Muscle of arm (tissue), 12 donors: ENCODE data around the gene RNASE8. TPM values are rescaled to one million over a fixed set of nuclear protein-coding genes. Genes with fewer than 3 reads are reported as not detected.

Experiments
- DNase-seq: peaks from one replicate; pipeline ENCODE4 v3.0.0-alpha.2; 2013
- polyA plus RNA-seq, 12 donors: library from polyadenylated mRNA; unstranded; fragments of 120-200 nt; gene quantifications; one replicate each; pipeline ENCODE4 v1.2.1, GENCODE V29; 2013; ENCODE audit not compliant: insufficient read length in 12 of 12

RNASE8 gene
- polyA plus RNA-seq, 12 donors = not detected

DNA sequence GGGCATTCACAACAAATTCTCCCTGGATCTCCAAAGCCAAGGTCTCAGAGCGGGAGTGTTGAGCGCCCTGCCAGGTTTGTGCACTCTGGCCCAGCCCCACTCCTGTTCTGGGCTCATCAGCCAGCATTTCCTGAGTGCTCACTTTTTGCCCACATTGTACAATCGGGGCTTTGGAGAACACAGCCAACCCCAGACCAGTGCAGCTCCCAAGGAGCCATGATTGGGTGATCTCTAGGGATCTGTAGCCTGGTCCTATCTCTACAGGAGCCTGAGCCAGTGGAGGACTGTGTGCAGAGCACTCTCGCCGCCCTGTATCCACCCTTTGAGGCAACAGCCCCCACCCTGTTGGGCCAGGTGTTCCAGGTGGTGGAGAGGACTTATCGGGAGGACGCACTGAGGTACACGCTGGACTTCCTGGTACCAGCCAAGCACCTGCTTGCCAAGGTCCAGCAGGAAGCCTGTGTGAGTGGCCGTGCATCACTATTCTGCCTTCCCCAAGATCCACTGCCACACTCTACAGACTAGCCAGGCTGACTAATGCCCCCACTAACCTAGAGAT lies 15.2 kb downstream of the RNASE8 start:
- no peak for DNase-seq

DNA sequence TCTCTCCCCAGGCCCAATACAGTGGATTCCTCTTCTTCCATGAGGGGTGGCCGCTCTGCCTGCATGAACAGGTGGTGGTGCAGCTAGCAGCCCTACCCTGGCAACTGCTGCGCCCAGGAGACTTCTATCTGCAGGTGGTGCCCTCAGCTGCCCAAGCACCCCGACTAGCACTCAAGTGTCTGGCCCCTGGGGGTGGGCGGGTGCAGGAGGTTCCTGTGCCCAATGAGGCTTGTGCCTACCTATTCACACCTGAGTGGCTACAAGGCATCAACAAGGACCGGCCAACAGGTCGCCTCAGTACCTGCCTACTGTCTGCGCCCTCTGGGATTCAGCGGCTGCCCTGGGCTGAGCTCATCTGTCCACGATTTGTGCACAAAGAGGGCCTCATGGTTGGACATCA lies 16.3 kb downstream of the RNASE8 start:
- no peak for DNase-seq

DNA sequence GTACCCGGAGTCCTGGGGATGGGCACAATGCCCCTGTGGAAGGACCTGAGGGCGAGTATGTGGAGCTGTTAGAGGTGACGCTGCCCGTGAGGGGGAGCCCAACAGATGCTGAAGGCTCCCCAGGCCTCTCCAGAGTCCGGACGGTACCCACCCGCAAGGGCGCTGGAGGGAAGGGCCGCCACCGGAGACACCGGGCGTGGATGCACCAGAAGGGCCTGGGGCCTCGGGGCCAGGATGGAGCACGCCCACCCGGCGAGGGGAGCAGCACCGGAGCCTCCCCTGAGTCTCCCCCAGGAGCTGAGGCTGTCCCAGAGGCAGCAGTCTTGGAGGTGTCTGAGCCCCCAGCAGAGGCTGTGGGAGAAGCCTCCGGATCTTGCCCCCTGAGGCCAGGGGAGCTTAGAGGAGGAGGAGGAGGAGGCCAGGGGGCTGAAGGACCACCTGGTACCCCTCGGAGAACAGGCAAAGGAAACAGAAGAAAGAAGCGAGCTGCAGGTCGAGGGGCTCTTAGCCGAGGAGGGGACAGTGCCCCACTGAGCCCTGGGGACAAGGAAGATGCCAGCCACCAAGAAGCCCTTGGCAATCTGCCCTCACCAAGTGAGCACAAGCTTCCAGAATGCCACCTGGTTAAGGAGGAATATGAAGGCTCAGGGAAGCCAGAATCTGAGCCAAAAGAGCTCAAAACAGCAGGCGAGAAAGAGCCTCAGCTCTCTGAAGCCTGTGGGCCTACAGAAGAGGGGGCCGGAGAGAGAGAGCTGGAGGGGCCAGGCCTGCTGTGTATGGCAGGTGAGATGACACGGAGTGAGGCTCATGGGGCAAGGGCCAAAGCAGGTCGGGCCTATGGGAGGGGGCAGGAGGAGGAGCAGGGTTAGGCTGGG lies 17.0 kb downstream of the RNASE8 start:
- DNase-seq = no peak

DNA sequence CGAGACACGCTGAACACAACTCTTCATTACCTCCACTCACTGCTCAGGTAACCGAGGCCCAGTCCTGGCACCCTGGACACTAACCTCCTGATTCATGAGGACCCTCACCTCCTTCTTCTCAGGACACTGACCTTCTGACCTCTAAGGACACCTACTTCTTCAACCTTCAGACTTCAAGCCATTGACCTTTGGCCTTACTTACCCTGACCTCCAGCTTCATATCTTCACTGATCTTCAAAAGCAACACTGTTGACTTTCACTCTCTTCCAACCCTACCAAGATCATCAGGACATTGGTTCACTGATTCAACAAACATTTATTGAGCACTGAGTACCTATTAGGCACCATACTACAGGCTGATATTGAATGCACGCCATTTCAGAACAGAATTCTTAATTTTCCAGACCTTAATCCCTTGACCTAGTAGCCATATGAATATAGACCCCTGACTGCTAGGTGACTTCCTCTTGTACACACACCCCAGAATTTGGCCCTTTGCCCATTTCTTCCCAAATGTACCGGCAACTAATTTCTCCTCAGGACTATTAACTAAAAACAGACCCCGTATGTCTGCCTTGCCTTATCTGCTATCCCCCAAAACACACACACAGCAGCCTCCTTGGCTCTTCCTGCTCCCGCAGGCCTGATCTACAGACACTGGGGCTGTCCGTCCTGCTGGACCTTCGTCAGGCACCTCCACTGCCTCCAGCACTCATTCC lies 18.3 kb downstream of the RNASE8 start:
- DNase-seq = no peak

- no peak for DNase-seq
Measured at GRCh38 chr14:21077672-21078071, 20.1 kb downstream of the RNASE8 start.

DNA sequence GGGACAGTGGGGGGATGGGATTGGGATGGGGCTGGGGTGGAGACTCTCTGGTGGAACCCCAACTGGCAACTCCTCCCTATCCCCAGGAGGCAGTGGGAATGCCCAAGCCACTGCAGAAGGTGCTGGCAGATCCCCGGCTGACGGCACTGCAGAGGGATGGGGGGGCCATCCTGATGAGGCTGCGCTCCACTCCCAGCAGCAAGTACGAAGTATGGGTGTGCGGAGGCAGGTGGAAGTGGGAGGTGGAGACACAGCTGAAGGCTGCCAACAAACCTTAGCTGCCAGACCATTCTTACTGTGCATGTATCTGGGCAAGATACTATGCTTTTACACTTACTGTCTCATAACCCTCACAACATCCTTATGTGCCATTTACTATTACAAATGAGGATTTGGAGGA lies 20.7 kb downstream of the RNASE8 start:
- no peak for DNase-seq

GRCh38 chr14:21078726-21079125 lies 21.1 kb downstream of the RNASE8 start:
- DNase-seq = no peak

- no peak for DNase-seq
Measured at GRCh38 chr14:21081521-21082142, 24.0 kb downstream of the RNASE8 start.

DNA sequence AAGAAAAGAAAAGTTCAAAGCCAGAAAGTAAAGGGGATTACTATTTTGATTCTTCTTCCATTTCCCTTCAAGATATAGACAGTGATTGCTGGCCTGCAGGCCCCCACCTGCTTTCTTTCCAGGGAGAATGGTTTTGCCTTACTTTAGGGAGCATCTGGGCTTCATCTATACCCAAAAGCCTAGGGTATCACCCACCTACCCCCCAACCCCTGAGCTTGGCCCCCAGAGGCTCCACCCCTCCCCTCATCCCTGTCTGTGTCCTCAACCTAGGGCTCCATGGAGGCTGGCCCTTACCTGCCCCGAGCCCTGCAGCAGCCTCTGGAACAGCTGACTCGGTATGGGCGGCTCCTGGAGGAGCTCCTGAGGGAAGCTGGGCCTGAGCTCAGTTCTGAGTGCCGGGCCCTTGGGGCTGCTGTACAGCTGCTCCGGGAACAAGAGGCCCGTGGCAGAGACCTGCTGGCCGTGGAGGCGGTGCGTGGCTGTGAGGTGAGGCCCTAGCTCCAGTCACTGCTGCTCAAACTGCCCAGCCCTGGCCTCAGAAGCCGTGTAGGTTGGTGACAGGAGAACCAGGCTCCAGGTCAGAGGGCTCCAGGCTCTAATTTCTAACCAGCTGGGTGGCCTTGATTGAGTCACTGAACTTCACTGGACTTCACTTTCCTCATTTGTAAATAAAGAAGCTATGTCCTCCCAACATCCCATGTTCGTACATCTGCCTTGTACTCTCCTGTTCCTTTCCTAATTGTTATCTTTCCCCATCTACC lies 26.1 kb downstream of the RNASE8 start:
- DNase-seq = no peak

DNA sequence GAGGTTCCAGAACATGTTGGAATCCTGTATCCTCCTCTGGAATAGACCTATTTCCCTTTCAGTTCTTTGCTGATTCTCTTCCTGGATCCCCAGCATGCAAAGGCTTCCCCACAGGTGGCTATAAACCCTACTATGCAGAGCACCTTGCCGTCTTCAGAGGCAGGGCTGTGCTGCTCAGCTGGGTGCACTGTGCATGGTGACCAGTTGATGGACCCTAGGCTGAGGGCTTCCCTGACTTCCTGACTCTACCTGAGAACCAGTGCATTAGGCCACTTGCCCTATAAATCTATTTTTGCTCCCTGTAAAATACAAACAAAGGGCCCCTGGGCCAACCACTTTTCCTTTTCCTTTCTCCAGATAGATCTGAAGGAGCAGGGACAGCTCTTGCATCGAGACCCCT lies 26.8 kb downstream of the RNASE8 start:
- DNase-seq = no peak

DNA sequence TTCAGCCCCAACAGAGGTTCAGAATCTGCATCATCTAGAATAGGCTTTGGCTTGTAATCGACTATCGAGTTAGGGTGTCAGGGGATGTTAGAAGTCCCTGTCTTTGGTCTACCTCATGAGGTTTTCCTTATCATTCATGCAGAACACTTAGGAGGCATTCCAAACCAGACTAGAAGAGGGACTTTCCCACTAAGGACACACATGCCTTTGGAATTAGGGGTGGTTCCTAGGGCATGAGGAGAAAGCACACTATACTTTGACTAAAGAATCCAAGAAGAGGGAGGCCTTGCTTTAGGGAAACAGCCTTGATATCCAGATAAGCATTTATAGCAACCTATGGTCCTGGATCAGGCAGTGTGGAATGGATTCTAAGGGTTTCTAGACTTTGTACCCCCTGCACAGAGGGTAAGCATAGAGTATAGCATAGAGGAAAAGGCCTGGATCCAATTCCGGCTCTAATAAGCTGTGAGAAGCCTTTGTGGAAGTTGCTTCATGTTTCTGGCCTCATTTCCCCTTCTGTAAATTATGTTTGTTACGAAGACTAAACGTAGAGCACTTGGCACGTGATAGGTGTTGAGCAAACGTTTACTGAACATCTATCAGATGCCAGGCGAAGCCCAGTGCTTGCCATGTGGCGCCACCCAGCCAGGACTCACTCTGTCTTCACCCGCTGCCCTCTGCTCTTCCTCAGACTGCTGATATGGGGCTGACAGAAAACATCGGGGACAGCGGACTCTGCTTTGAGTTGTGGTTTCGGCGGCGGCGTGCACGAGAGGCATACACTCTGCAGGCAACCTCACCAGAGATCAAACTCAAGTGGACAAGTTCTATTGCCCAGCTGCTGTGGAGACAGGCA lies 27.6 kb downstream of the RNASE8 start:
- no peak for DNase-seq

GRCh38 chr14:21086908-21087293 lies 29.3 kb downstream of the RNASE8 start:
- DNase-seq = no peak

DNA sequence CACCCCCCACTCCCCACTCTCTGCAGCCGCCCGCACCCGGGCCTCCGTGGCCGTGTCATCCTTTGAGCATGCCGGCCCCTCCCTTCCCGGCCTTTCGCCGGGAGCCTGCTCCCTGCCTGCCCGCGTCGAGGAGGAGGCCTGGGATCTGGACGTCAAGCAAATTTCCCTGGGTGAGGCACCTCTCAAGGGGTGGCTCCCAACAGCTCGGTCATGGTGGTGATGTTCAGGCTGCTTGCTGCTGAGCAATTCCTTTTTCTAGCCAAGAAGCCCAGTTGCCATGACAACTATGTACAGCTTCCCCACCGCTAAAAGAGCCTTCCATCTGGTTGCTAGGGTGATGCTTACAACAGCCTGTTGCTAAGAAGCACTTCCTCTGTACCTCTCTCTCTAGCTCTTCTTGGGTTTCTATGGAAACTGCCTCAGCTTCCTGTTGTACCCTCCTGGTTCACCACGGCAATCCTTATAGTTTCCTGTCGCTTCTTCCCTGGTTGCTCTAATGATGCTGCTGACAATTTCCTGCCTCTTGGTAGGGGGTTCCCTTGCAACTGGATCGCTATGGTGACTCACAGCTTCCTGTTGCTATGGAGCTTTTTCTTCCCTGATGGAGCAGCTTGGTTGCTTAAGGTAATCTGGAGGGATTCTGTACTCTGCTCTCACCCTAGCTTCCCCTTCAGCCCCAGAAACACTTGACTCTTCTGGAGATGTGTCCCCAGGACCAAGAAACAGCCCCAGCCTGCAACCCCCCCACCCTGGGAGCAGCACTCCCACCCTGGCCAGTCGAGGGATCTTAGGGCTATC lies 29.9 kb downstream of the RNASE8 start:
- DNase-seq = peak; percentile 65

- no peak for DNase-seq
Measured at GRCh38 chr14:21088687-21089086, 31.1 kb downstream of the RNASE8 start.

DNA sequence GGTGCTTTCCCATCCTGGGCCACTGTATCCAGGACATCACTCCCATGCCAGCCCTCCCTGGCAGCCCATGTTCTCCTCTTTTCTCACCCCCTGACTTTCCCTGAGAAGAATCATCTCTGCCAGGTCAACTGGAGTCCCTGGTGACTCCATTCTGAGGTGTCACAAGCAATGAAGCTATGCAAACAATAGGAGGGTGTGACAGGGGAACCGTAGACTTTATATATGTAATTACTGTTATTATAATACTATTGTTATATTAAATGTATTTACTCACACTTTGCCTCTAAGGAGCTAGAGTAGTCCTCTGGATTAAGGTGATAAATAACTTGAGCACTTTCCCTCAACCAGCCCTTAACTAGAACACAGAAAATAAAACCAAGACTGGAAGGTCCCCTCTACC lies 31.6 kb downstream of the RNASE8 start:
- DNase-seq = no peak

- DNase-seq = no peak
Measured at GRCh38 chr14:21089877-21090193, 32.2 kb downstream of the RNASE8 start.

DNA sequence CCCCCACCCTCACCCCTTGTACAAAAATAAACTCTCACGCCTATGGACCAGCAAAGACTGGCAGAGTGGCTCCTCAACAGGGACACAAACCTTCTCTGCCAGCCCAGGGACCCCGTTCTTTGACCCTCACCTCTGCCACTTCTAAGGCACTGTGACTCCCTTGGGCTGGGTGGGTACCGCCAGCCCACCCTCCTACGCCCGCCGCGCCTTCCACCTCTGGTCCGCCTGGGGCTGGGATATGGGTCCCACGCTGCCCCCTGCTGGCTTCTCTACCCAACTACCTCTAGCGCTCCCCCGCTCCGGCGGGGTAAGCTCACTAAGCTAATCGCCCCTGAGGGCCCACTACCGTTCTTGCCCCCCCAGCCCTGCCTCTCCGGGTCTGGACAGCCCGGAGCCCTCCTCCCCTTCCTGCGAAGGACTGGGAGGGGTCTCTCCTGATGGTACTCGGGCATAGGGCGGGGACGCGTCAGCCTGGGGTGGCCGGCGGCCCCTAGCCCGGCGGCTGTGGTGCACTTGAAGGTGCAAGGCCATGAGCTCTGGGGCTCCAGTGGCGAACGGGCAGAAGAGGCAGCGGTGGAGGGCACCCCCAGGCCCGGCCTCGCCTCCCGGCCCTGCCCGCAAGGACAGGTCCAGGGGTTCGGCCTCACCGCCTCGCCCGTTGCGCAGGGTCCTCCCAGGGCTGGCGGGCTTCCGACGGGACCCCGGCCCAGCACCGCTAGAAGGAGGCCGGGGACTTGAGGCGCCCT lies 32.7 kb downstream of the RNASE8 start:
- no peak for DNase-seq

DNA sequence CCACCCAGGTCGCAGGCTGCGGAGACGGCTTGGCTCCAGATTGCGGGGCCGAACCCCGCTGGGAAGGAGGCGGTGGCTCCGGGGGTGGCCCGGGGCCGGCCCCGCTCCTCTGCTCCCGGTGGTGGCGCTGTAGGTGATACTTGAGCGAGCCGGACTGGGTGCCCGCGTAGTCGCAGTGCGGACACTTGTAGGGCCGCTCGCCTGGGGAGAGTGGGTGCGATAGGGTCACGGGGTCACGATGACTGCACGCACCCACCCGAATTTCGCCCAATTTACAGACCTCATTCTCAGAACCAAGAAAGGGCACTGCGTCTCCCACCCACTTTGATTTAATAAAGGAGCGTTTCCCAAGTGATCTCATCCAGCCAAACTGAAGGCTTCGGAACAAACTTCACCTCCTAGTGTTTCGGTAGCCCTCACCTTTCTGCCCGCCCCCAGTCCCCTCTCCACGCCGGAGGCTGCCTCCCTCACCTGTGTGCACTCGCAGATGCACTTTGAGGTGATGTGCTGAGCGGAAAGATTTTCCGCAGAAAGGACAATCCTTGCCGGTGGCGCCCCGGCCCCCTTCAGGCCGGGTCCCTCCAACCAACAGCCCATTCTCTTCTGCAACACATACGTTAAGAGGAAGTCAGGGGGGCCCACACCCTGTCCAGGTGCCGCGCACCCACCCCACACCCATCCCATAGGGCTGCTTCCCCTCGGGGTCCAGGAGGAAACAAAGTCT lies 33.5 kb downstream of the RNASE8 start:
- DNase-seq = no peak

DNA sequence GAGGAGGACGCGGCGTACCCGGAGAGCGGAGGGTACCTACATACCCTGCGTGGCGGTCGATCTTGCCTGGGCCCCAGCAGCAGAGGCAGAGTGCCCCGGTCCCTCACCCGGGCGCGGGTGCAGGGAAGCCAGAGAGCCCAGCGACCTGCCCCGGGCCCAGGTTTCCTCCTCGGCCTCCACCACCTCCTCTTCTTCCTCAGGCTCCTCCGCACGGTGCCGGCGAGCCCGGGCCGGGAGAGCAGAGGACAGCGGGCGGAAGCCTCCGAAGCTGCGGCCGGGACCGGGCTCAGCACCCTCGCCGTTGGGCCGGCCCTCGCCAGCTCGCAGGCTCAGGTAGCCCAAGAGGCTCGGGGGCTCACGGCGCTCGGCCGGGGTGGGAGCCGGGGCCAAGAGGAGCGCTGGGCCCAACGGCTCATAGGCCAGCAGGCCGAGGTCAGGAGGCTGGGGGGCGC lies 34.2 kb downstream of the RNASE8 start:
- no peak for DNase-seq
